K562 (cell line): ENCODE measurements around the gene KIFAP3. TPM values are rescaled to one million over a fixed set of nuclear protein-coding genes. Genes with fewer than 3 reads are reported as not detected.

ENCODE experiments used
- BCOR ChIP-seq: fragments of 450-650 bp; IDR thresholded peaks from 2 replicates; pipeline ENCODE4 v1.6.1; 2016
- EGR1 ChIP-seq: fragments of 450-650 bp; conservative IDR thresholded peaks from 2 replicates; pipeline ENCODE4 v1.6.1; 2017; ENCODE audit warnings: mild to moderate bottlenecking
- ESRRA ChIP-seq: fragments of 450-650 bp; IDR thresholded peaks from 2 replicates; pipeline ENCODE4 v1.6.1; 2014; ENCODE audit warnings: low read depth, mild to moderate bottlenecking, moderate library complexity, borderline replicate concordance
- FOXM1 ChIP-seq, 2 experiments: fragments of 450-650 bp in 1 of 2; sonication (generic) in 1 of 2; formaldehyde crosslinking in 1 of 2; IDR thresholded peaks; 2 replicates each; pipeline versions ENCODE4 v1.6.1 to v1.9.0; 2017 to 2022; ENCODE audit warnings: low read depth in 2 of 2, mild to moderate bottlenecking in 2 of 2, missing genetic modification reagents in 1 of 2, moderate library complexity in 1 of 2
- HDAC3 ChIP-seq: fragments of 450-650 bp; IDR thresholded peaks from 2 replicates; pipeline ENCODE4 v1.6.1; 2018; ENCODE audit warnings: borderline replicate concordance, mild to moderate bottlenecking, moderate library complexity; ENCODE audit not compliant: partially characterized antibody
- MIER1 ChIP-seq: fragments of 450-650 bp; IDR thresholded peaks from 2 replicates; pipeline ENCODE4 v1.6.1; 2016; ENCODE audit warnings: antibody characterized with exemption, mild to moderate bottlenecking, low read depth
- PHF20 ChIP-seq: fragments of 450-650 bp; IDR thresholded peaks from 2 replicates; pipeline ENCODE4 v1.6.1; 2018; ENCODE audit not compliant: partially characterized antibody
- SIN3A ChIP-seq, 2 experiments: fragments of 150-350 bp in 1 of 2; IDR thresholded peaks; 2 replicates each; pipeline ENCODE4 v1.6.1; 2011 to 2016; ENCODE audit warnings: borderline replicate concordance in 2 of 2, low read depth in 2 of 2, low read length in 2 of 2, mild to moderate bottlenecking in 2 of 2, moderate library complexity in 2 of 2; ENCODE audit not compliant: control insufficient read depth in 1 of 2
- SMARCA4 ChIP-seq: fragments of 450-650 bp; IDR thresholded peaks from 2 replicates; pipeline ENCODE4 v1.6.1; 2016
- ZKSCAN1 ChIP-seq: fragments of 150-350 bp; IDR thresholded peaks from 2 replicates; pipeline ENCODE4 v1.6.1; 2016; ENCODE audit warnings: low read depth, low read length
- polyA plus RNA-seq, 8 experiments: library from polyadenylated mRNA; depleted of rRNA in 4 of 8; stranded (reverse) in 5 of 8; unstranded in 3 of 8; fragments of >200 nt; fragmentation: Nextera tagmentation in 2 of 8; fragmentation: Illumina TruSeq in 1 of 8; extraction: Ambion mirVana in 2 of 8; extraction: Trizol in 1 of 8; gene quantifications; 2 replicates each; pipeline versions ENCODE4 v1.2.1 to v1.2.3, GENCODE V29; 2011 to 2014; ENCODE audit warnings: inconsistent platforms in 1 of 8, missing spikeins in 1 of 8
- total RNA-seq, 7 experiments: library from RNA; depleted of rRNA in 6 of 7; stranded (reverse); fragments of >200 nt in 6 of 7; fragmentation: Illumina TruSeq in 2 of 7; extraction: Trizol in 2 of 7; gene quantifications; 2 replicates each; pipeline versions ENCODE4 v1.2.1 to v1.2.3, GENCODE V29; 2011 to 2021; ENCODE audit warnings: low replicate concordance in 1 of 7
- TF ChIP-seq, protein P1 (sequence below): sonication (generic); IDR thresholded peaks from 2 replicates; pipeline ENCODE4 v1.6.1; 2016
- TF ChIP-seq, protein P2 (sequence below), 2 experiments: fragments of 450-650 bp in 1 of 2; sonication (generic) in 1 of 2; formaldehyde crosslinking in 1 of 2; IDR thresholded peaks; 2 replicates each; pipeline versions ENCODE4 v1.7.1 to v1.9.0; 2016 to 2022; ENCODE audit warnings: inconsistent platforms in 1 of 2, mild to moderate bottlenecking in 1 of 2, missing genetic modification reagents in 1 of 2
- TF ChIP-seq, protein P3 (sequence below): IDR thresholded peaks from 2 replicates; pipeline ENCODE4 v1.6.1; 2014; ENCODE audit warnings: antibody characterized with exemption

The KIFAP3 gene
- total and polyA plus RNA-seq, 9 of the 15 experiments (the other 6 are each of a cell fraction or from before 2014, with no cell fraction given), result 8.8 to 17.5 (median 11.8) TPM

DNA sequence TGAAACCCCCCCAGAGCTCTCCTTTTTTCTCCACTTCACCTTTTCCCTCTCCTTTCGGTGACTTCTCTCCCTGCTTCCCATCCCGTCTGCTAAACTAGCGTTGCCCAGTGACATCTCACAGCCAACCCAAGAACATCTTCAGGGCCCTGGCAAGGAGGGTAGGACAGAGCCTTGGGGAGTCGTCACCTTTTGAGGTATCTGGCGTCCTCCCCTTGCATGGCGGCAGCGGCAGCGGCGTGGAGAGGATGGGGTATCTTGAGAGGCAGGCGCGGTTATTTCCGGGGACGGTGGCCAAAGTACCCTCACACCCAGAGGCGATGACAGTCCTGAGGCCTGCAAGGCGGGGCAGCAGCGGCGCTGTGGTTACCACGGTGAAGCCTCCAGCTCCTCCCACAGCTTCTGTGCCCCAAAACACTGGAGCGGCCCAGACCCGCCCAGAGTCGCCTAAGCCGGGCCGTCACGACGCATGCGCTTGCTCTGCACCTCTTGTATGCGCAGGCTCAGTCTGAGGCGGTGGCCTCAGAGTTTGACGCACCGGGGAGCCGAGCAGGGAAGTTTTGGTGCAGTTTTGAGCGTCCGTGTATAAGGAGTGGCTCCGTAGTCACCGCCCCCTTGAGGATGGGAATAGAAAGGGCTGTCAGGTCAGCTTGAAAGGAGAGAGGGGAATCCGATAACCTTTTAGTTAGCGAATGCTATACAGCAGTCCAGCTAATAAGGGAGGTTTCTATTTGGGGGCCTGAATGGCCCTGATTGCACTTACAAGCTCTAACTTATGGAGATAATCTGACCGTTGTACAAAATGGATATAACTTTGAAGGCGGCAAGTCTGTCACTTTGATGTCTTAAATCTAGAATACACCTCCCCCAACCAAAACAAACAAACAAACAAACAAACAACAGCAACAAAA, at the start of gene KIFAP3 (continued):
- TF ChIP-seq SIN3A (IDR thresholded peaks at IDR 0.05; ENCODE audit: borderline replicate concordance in 2 of 2, control insufficient read depth in 1 of 2, low read depth in 2 of 2, low read length in 2 of 2), result peak; percentile 67 to 77; a peak in 2 of 4 replicates
- no peak for TF ChIP-seq MIER1
- TF ChIP-seq ESRRA, result peak; percentile 74; the same call in 1 of the 2 replicates
- 0 out of 2 replicates have a peak, but pooled peaks have one; percentile 30 for TF ChIP-seq SMARCA4
- TF ChIP-seq, protein P1, sequence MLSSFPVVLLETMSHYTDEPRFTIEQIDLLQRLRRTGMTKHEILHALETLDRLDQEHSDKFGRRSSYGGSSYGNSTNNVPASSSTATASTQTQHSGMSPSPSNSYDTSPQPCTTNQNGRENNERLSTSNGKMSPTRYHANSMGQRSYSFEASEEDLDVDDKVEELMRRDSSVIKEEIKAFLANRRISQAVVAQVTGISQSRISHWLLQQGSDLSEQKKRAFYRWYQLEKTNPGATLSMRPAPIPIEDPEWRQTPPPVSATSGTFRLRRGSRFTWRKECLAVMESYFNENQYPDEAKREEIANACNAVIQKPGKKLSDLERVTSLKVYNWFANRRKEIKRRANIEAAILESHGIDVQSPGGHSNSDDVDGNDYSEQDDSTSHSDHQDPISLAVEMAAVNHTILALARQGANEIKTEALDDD, result peak; percentile 77
- 0 out of 2 replicates have a peak, but pooled peaks have one; percentile 7 for TF ChIP-seq BCOR
- TF ChIP-seq ZKSCAN1, result 0 out of 2 replicates have a peak, but pooled peaks have one; percentile 43
- TF ChIP-seq HDAC3, result no peak
- TF ChIP-seq, protein P2, sequence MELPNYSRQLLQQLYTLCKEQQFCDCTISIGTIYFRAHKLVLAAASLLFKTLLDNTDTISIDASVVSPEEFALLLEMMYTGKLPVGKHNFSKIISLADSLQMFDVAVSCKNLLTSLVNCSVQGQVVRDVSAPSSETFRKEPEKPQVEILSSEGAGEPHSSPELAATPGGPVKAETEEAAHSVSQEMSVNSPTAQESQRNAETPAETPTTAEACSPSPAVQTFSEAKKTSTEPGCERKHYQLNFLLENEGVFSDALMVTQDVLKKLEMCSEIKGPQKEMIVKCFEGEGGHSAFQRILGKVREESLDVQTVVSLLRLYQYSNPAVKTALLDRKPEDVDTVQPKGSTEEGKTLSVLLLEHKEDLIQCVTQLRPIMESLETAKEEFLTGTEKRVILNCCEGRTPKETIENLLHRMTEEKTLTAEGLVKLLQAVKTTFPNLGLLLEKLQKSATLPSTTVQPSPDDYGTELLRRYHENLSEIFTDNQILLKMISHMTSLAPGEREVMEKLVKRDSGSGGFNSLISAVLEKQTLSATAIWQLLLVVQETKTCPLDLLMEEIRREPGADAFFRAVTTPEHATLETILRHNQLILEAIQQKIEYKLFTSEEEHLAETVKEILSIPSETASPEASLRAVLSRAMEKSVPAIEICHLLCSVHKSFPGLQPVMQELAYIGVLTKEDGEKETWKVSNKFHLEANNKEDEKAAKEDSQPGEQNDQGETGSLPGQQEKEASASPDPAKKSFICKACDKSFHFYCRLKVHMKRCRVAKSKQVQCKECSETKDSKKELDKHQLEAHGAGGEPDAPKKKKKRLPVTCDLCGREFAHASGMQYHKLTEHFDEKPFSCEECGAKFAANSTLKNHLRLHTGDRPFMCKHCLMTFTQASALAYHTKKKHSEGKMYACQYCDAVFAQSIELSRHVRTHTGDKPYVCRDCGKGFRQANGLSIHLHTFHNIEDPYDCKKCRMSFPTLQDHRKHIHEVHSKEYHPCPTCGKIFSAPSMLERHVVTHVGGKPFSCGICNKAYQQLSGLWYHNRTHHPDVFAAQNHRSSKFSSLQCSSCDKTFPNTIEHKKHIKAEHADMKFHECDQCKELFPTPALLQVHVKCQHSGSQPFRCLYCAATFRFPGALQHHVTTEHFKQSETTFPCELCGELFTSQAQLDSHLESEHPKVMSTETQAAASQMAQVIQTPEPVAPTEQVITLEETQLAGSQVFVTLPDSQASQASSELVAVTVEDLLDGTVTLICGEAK (IDR thresholded peaks at IDR 0.05), result peak; percentile 47; the same call in 1 of the 2 replicates
- TF ChIP-seq, protein P2 (CRISPR knock-in tag; IDR thresholded peaks at IDR 0.05), result no peak
- TF ChIP-seq PHF20, result peak; percentile 50
- no peak for TF ChIP-seq EGR1
- TF ChIP-seq, protein P3, sequence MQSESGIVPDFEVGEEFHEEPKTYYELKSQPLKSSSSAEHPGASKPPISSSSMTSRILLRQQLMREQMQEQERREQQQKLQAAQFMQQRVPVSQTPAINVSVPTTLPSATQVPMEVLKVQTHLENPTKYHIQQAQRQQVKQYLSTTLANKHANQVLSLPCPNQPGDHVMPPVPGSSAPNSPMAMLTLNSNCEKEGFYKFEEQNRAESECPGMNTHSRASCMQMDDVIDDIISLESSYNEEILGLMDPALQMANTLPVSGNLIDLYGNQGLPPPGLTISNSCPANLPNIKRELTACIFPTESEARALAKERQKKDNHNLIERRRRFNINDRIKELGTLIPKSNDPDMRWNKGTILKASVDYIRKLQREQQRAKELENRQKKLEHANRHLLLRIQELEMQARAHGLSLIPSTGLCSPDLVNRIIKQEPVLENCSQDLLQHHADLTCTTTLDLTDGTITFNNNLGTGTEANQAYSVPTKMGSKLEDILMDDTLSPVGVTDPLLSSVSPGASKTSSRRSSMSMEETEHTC, result no peak
- peak; percentile 64; the same call in 1 of the 2 replicates for TF ChIP-seq FOXM1 (IDR thresholded peaks at IDR 0.05; ENCODE audit: low read depth)
- no peak for TF ChIP-seq FOXM1 (CRISPR knock-in tag; IDR thresholded peaks at IDR 0.05; ENCODE audit: low read depth)
